ENCODE measurements around the gene ISM2. TPM values are rescaled to one million over a fixed set of nuclear protein-coding genes. Genes with fewer than 3 reads are reported as not detected.

ISM2 gene
- total and polyA plus RNA-seq, 2 experiments from 2014 or later: 0.69 to 1.3 TPM

- Histone ChIP-seq H3K27ac (ENCODE audit: low read depth) (no peak overlapping the region), H3K27me3 (ENCODE audit: insufficient read depth) (no peaks in the 10 kb centered on the region), H3K9me2 (ENCODE audit: insufficient read depth) (no peaks in the 10 kb centered on the region), H4K20me1 (replicated peaks; ENCODE audit: insufficient read depth) (no peaks in the 10 kb centered on the region), H3F3A (replicated peaks; ENCODE audit: low read depth) (no peaks in the 10 kb centered on the region), H3K36me3 (ENCODE audit: insufficient read depth) (no peaks in the 10 kb centered on the region), H2AFZ (no peak overlapping the region), H3K4me2 (no peak overlapping the region), H3K4me1 (ENCODE audit: insufficient read depth) (no peaks in the 10 kb centered on the region), H3K4me3 (no peak overlapping the region), H3K79me2 (replicated peaks; ENCODE audit: insufficient read depth) (no peaks in the 10 kb centered on the region)
- TF ChIP-seq, protein P1, sequence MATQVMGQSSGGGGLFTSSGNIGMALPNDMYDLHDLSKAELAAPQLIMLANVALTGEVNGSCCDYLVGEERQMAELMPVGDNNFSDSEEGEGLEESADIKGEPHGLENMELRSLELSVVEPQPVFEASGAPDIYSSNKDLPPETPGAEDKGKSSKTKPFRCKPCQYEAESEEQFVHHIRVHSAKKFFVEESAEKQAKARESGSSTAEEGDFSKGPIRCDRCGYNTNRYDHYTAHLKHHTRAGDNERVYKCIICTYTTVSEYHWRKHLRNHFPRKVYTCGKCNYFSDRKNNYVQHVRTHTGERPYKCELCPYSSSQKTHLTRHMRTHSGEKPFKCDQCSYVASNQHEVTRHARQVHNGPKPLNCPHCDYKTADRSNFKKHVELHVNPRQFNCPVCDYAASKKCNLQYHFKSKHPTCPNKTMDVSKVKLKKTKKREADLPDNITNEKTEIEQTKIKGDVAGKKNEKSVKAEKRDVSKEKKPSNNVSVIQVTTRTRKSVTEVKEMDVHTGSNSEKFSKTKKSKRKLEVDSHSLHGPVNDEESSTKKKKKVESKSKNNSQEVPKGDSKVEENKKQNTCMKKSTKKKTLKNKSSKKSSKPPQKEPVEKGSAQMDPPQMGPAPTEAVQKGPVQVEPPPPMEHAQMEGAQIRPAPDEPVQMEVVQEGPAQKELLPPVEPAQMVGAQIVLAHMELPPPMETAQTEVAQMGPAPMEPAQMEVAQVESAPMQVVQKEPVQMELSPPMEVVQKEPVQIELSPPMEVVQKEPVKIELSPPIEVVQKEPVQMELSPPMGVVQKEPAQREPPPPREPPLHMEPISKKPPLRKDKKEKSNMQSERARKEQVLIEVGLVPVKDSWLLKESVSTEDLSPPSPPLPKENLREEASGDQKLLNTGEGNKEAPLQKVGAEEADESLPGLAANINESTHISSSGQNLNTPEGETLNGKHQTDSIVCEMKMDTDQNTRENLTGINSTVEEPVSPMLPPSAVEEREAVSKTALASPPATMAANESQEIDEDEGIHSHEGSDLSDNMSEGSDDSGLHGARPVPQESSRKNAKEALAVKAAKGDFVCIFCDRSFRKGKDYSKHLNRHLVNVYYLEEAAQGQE (IDR thresholded peaks at IDR 0.05; ENCODE audit: unreplicated experiment): no peak
- TF ChIP-seq ZNF331 (CRISPR knock-in tag; IDR thresholded peaks at IDR 0.05; ENCODE audit: low read depth) (no peak), EZH2phosphoT487 (IDR thresholded peaks at IDR 0.05; ENCODE audit: unreplicated experiment) (no peak), STAT1 (IDR thresholded peaks at IDR 0.05; ENCODE audit: unreplicated experiment) (no peak), ZNF114 (CRISPR knock-in tag; IDR thresholded peaks at IDR 0.05) (no peak), CREB1 (CRISPR knock-in tag; IDR thresholded peaks at IDR 0.05; ENCODE audit: low read depth) (no peak), CTCF (conservative IDR thresholded peaks at IDR 0.05; ENCODE audit: low read depth in 2 of 2) (no peak), NANOG (IDR thresholded peaks at IDR 0.05; ENCODE audit: borderline replicate concordance) (no peak), JUNB (IDR thresholded peaks at IDR 0.05; ENCODE audit: unreplicated experiment) (no peak), EZH2 (IDR thresholded peaks at IDR 0.05; ENCODE audit: low read depth, unreplicated experiment) (no peak), POLR2AphosphoS5 (IDR thresholded peaks at IDR 0.05; ENCODE audit: low read depth) (no peak)
- TF ChIP-seq, protein P2, sequence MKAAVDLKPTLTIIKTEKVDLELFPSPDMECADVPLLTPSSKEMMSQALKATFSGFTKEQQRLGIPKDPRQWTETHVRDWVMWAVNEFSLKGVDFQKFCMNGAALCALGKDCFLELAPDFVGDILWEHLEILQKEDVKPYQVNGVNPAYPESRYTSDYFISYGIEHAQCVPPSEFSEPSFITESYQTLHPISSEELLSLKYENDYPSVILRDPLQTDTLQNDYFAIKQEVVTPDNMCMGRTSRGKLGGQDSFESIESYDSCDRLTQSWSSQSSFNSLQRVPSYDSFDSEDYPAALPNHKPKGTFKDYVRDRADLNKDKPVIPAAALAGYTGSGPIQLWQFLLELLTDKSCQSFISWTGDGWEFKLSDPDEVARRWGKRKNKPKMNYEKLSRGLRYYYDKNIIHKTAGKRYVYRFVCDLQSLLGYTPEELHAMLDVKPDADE (IDR thresholded peaks at IDR 0.05): no peak
- TF ChIP-seq, protein P3, sequence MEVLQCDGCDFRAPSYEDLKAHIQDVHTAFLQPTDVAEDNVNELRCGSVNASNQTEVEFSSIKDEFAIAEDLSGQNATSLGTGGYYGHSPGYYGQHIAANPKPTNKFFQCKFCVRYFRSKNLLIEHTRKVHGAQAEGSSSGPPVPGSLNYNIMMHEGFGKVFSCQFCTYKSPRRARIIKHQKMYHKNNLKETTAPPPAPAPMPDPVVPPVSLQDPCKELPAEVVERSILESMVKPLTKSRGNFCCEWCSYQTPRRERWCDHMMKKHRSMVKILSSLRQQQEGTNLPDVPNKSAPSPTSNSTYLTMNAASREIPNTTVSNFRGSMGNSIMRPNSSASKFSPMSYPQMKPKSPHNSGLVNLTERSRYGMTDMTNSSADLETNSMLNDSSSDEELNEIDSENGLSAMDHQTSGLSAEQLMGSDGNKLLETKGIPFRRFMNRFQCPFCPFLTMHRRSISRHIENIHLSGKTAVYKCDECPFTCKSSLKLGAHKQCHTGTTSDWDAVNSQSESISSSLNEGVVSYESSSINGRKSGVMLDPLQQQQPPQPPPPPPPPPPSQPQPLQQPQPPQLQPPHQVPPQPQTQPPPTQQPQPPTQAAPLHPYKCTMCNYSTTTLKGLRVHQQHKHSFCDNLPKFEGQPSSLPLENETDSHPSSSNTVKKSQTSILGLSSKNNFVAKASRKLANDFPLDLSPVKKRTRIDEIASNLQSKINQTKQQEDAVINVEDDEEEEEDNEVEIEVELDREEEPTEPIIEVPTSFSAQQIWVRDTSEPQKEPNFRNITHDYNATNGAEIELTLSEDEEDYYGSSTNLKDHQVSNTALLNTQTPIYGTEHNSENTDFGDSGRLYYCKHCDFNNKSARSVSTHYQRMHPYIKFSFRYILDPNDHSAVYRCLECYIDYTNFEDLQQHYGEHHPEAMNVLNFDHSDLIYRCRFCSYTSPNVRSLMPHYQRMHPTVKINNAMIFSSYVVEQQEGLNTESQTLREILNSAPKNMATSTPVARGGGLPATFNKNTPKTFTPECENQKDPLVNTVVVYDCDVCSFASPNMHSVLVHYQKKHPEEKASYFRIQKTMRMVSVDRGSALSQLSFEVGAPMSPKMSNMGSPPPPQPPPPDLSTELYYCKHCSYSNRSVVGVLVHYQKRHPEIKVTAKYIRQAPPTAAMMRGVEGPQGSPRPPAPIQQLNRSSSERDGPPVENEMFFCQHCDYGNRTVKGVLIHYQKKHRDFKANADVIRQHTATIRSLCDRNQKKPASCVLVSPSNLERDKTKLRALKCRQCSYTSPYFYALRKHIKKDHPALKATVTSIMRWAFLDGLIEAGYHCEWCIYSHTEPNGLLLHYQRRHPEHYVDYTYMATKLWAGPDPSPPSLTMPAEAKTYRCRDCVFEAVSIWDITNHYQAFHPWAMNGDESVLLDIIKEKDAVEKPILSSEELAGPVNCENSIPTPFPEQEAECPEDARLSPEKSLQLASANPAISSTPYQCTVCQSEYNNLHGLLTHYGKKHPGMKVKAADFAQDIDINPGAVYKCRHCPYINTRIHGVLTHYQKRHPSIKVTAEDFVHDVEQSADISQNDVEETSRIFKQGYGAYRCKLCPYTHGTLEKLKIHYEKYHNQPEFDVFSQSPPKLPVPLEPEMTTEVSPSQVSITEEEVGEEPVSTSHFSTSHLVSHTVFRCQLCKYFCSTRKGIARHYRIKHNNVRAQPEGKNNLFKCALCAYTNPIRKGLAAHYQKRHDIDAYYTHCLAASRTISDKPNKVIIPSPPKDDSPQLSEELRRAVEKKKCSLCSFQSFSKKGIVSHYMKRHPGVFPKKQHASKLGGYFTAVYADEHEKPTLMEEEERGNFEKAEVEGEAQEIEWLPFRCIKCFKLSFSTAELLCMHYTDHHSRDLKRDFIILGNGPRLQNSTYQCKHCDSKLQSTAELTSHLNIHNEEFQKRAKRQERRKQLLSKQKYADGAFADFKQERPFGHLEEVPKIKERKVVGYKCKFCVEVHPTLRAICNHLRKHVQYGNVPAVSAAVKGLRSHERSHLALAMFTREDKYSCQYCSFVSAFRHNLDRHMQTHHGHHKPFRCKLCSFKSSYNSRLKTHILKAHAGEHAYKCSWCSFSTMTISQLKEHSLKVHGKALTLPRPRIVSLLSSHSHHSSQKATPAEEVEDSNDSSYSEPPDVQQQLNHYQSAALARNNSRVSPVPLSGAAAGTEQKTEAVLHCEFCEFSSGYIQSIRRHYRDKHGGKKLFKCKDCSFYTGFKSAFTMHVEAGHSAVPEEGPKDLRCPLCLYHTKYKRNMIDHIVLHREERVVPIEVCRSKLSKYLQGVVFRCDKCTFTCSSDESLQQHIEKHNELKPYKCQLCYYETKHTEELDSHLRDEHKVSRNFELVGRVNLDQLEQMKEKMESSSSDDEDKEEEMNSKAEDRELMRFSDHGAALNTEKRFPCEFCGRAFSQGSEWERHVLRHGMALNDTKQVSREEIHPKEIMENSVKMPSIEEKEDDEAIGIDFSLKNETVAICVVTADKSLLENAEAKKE (CRISPR knock-in tag; IDR thresholded peaks at IDR 0.05): no peak
- no peaks in the 10 kb centered on the region for H3K4me1 Mint-ChIP-seq
- ATAC-seq (no peak), DNase-seq (ENCODE audit: low spot score) (no peak)
- peaks cover 11% of the 10 kb centered on the region; the same call in 2 of the 3 replicates for H3K36me3 Mint-ChIP-seq (ENCODE audit: low read depth)
- no peaks in the 10 kb centered on the region for H3K9me3 Mint-ChIP-seq
- H3K27me3 Mint-ChIP-seq (ENCODE audit: insufficient read depth, low read depth, poor library complexity): peaks cover 1% of the 10 kb centered on the region
- H3K4me3 Mint-ChIP-seq: no peak overlapping the region
- H3K27ac Mint-ChIP-seq: no peak overlapping the region
These were observed 31.3 kb upstream of the ISM2 start for GRCh38 chr14:77529963-77530362.

Data from GM23338 (cell line).